ENCODE results near the gene PTPN1.

DNA sequence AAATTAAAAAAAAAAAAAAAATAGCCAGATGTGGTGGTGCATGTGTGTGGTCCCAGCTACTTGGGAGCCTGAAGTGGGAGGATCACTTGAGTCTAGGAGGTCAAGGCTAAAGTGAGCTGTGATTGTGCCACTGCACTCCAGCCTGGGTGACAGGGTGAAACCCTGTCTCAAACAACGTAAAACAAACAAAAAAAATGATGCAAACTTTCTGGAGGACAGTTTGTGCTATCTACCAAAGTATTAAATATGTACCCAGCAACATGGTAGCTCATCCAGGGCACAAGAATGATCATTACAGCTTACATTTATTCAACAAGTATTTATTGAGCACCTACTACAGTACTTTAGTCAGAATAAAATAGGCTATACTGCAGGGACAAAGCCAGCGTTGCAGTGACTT, 40.4 kb upstream of the PTPN1 start:
- TF ChIP-seq, protein P1, sequence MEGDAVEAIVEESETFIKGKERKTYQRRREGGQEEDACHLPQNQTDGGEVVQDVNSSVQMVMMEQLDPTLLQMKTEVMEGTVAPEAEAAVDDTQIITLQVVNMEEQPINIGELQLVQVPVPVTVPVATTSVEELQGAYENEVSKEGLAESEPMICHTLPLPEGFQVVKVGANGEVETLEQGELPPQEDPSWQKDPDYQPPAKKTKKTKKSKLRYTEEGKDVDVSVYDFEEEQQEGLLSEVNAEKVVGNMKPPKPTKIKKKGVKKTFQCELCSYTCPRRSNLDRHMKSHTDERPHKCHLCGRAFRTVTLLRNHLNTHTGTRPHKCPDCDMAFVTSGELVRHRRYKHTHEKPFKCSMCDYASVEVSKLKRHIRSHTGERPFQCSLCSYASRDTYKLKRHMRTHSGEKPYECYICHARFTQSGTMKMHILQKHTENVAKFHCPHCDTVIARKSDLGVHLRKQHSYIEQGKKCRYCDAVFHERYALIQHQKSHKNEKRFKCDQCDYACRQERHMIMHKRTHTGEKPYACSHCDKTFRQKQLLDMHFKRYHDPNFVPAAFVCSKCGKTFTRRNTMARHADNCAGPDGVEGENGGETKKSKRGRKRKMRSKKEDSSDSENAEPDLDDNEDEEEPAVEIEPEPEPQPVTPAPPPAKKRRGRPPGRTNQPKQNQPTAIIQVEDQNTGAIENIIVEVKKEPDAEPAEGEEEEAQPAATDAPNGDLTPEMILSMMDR (IDR thresholded peaks at IDR 0.05; ENCODE audit: extremely low read depth in 1 of 2, insufficient read depth in 1 of 2, low read depth in 1 of 2, low read length in 2 of 2): no peak
- TF ChIP-seq POLR2A (IDR thresholded peaks at IDR 0.05; ENCODE audit: low read depth, low read length): no peak
- no peak for TF ChIP-seq POLR2AphosphoS5 (IDR thresholded peaks at IDR 0.05; ENCODE audit: insufficient read depth, low read depth, low read length)
- no peak for TF ChIP-seq EZH2 (IDR thresholded peaks at IDR 0.05; ENCODE audit: borderline replicate concordance, low read depth, low read length, severe bottlenecking)

All from endothelial cell of umbilical vein (primary cell).